ENCODE results near the gene RTN1.

- TF ChIP-seq POLR2A (IDR thresholded peaks at IDR 0.05) = no peak
- TF ChIP-seq, protein P1, sequence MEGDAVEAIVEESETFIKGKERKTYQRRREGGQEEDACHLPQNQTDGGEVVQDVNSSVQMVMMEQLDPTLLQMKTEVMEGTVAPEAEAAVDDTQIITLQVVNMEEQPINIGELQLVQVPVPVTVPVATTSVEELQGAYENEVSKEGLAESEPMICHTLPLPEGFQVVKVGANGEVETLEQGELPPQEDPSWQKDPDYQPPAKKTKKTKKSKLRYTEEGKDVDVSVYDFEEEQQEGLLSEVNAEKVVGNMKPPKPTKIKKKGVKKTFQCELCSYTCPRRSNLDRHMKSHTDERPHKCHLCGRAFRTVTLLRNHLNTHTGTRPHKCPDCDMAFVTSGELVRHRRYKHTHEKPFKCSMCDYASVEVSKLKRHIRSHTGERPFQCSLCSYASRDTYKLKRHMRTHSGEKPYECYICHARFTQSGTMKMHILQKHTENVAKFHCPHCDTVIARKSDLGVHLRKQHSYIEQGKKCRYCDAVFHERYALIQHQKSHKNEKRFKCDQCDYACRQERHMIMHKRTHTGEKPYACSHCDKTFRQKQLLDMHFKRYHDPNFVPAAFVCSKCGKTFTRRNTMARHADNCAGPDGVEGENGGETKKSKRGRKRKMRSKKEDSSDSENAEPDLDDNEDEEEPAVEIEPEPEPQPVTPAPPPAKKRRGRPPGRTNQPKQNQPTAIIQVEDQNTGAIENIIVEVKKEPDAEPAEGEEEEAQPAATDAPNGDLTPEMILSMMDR (IDR thresholded peaks at IDR 0.05) = no peak
- no peak for TF ChIP-seq POLR2AphosphoS5 (IDR thresholded peaks at IDR 0.05)
- TF ChIP-seq EP300 (IDR thresholded peaks at IDR 0.05; ENCODE audit: low read depth) = no peak
These were observed 165.3 kb downstream of the RTN1 start for GRCh38 chr14:59705245-59705644.

All from transverse colon (tissue), 4 donors.